ENCODE results near the gene CLN5. TPM values are rescaled to one million over a fixed set of nuclear protein-coding genes. Genes with fewer than 3 reads are reported as not detected.

The CLN5 gene
- total RNA-seq, 1 donor from 2014 or later, result 38.2 TPM

DNA sequence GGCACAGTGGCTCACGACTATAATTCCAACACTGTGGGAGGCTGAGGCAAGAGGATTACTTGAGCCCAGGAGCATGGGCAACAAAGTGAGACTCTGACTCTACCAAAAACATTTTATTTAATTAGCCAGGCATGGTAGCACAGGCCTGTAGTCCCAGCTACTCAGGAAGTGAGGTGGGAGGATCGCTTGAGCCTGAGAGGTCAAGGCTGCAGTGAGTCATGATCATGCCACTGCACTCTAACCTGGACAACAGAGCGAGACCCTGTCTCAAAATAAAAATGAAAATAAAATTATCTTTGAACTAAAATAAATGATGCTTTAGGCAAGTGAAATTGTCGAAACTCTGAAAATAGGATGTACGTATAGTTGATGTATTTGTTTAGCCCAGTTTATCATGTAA, 8.2 kb upstream of the CLN5 start:
- Histone ChIP-seq H3K4me3 (no peak overlapping the region), H3K9me3 (no peaks in the 10 kb centered on the region), H3K27ac (no peak overlapping the region), H3K27me3 (ENCODE audit: low read depth) (peaks cover 6% of the 10 kb centered on the region), H3K36me3 (no peaks in the 10 kb centered on the region), H3K4me1 (peaks cover 10% of the 10 kb centered on the region)
- TF ChIP-seq, protein P1, sequence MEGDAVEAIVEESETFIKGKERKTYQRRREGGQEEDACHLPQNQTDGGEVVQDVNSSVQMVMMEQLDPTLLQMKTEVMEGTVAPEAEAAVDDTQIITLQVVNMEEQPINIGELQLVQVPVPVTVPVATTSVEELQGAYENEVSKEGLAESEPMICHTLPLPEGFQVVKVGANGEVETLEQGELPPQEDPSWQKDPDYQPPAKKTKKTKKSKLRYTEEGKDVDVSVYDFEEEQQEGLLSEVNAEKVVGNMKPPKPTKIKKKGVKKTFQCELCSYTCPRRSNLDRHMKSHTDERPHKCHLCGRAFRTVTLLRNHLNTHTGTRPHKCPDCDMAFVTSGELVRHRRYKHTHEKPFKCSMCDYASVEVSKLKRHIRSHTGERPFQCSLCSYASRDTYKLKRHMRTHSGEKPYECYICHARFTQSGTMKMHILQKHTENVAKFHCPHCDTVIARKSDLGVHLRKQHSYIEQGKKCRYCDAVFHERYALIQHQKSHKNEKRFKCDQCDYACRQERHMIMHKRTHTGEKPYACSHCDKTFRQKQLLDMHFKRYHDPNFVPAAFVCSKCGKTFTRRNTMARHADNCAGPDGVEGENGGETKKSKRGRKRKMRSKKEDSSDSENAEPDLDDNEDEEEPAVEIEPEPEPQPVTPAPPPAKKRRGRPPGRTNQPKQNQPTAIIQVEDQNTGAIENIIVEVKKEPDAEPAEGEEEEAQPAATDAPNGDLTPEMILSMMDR (IDR thresholded peaks at IDR 0.05), result no peak
- DNase-seq (no peak), ATAC-seq (no peak)
- intact Hi-C loops (cut with DNase I), result no loop called here

DNA sequence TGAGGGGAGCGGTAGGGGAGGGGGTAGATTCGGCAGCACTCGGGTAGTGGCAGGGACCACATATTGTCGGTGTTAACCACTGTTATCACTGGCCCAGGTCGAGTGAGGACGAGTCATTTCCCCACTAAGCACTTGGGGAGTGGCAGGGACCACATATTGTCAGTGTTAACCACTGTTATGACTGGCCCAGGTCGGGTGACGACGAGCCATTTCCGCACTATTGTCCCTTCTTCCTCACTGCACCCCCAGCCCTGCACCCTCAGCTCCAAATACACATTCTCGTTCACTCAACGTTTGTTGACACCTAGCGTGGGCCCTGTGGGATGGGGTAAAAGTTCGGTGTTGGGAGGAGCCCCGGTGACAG, 467 bp upstream of the CLN5 start:
- Histone ChIP-seq H3K4me3 (peak overlapping the region; percentile 87), H3K9me3 (no peaks in the 10 kb centered on the region), H3K27ac (peak overlapping the region; percentile 98), H3K27me3 (ENCODE audit: low read depth) (no peaks in the 10 kb centered on the region), H3K4me1 (peaks cover 16% of the 10 kb centered on the region), H3K36me3 (peaks cover 6% of the 10 kb centered on the region)
- intact Hi-C loops (cut with DNase I), result no loop called here
- ATAC-seq (peak; percentile 48 to 67), DNase-seq (peak; percentile 60)
- TF ChIP-seq, protein P1 (IDR thresholded peaks at IDR 0.05), result no peak

DNA sequence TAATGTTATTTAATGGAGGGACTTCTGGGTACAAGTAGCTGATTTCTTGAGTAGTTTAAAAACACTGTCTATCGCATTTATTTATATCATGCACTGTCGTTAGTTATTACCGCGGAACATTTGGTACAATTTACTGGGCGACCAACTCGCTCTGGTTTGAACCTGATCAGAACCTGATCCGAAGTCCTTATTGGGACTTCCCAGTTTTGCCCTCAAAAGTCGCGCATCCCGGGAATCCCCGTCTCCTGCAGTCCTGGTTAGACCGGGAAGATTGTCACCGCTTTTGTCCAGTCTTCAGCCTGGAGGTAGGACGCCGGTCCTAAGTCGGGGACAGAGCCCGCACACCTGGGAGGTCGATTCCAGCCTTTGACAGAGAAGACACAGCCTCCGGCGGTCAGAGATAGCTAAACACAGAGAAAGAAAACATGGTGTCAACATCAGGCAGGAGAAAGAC, 694 bp downstream of the CLN5 start:
- H3K9me3 ChIP-seq, result no peaks in the 10 kb centered on the region
- peak; percentile 1 to 26 for ATAC-seq
- no peaks in the 10 kb centered on the region for H3K27me3 ChIP-seq (ENCODE audit: low read depth)
- TF ChIP-seq, protein P1 (IDR thresholded peaks at IDR 0.05), result no peak
- DNase-seq, result no peak
- peak overlapping the region; percentile 98 for H3K27ac ChIP-seq
- H3K4me1 ChIP-seq, result peaks cover 16% of the 10 kb centered on the region
- intact Hi-C loops (cut with DNase I), result no loop called here
- H3K4me3 ChIP-seq, result peak overlapping the region; percentile 87
- peaks cover 15% of the 10 kb centered on the region for H3K36me3 ChIP-seq

DNA sequence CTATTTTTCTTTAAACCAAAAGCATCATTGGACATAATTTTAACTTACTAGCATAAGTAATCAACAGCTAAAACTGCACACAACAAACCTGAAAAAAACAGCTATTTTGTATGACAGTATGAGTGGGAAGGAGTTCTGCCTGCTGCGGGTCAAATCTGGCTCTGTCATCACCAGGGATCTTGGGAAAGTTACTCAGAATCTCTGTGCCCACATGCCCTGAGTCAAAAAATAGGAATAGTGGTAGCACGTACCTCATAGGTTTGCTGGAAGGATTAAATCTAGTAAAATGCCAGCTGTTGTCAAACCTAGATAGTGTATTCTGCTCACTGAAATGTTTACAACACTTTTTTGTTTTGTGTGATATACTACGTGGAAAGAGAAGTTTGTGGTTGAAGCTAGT, 1.1 kb downstream of the CLN5 start:
- Histone ChIP-seq H3K27me3 (ENCODE audit: low read depth) (no peaks in the 10 kb centered on the region), H3K4me3 (peak overlapping the region; percentile 87), H3K9me3 (no peaks in the 10 kb centered on the region), H3K4me1 (peaks cover 16% of the 10 kb centered on the region), H3K27ac (peak overlapping the region; percentile 98), H3K36me3 (peaks cover 16% of the 10 kb centered on the region)
- TF ChIP-seq, protein P1 (IDR thresholded peaks at IDR 0.05), result no peak
- no peak for DNase-seq
- ATAC-seq, result no peak
- intact Hi-C loops (cut with DNase I), result no loop called here

DNA sequence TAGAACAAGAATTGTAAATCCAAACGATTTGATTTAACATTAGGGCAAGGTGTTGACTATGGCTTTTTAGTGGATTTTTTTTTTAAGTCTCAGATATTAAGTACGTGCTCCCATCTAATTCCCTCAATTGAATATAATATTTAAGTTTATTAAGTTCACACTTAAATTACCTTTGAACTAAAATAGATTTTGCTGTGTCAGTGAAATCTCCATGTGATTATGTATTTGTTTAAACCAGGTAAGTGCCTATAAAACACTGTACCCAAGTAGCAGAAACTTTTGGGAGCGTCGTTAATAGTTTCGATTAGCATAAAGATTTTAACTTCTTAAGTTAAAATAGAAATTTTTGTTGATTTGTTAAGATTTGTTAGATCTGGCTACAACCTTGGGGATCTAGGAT, 1.6 kb downstream of the CLN5 start:
- intact Hi-C loops (cut with DNase I), result no loop called here
- ATAC-seq, result no peak
- no peak overlapping the region for H3K27ac ChIP-seq

More for the DNA sequence above, 1.6 kb downstream of the CLN5 start:
- Histone ChIP-seq H3K4me1 (peaks cover 16% of the 10 kb centered on the region), H3K36me3 (peaks cover 21% of the 10 kb centered on the region), H3K27me3 (ENCODE audit: low read depth) (no peaks in the 10 kb centered on the region), H3K4me3 (peak overlapping the region; percentile 87), H3K9me3 (no peaks in the 10 kb centered on the region)
- TF ChIP-seq, protein P1 (IDR thresholded peaks at IDR 0.05), result no peak
- DNase-seq, result no peak
